Coronary artery (tissue), 2 donors: ENCODE results near the gene ARF1.

Source experiments
- DNase-seq: peaks from one replicate; pipeline ENCODE4 v3.0.0-alpha.2; 2017; ENCODE audit warnings: low spot score
- H3K27ac ChIP-seq, 2 donors: fragments of 200-600 bp; sonication (generic); one replicate each; pipeline ENCODE4 v1.5.1; 2016 to 2019
- H3K4me3 ChIP-seq: fragments of 200-600 bp; sonication (generic); 2 replicates; pipeline ENCODE4 v1.5.1; 2016; ENCODE audit warnings: mild to moderate bottlenecking, moderate library complexity
- CTCF ChIP-seq: fragments of 200-600 bp; sonication (generic); IDR thresholded peaks from one replicate; pipeline ENCODE4 v1.5.1; 2019; ENCODE audit warnings: antibody characterized with exemption

ARF1 gene

GRCh38 chr1:228084325-228084724, 1.8 kb downstream of the ARF1 start:
- no peak for TF ChIP-seq CTCF
- no peak for DNase-seq
- Histone ChIP-seq H3K4me3 (peak overlapping the region; percentile 85), H3K27ac (peak overlapping the region; percentile 97 to 99)

GRCh38 chr1:228084797-228085196, 2.3 kb downstream of the ARF1 start:
- no peak for DNase-seq
- no peak for TF ChIP-seq CTCF
- Histone ChIP-seq H3K4me3 (peak overlapping the region; percentile 85), H3K27ac (peak overlapping the region; percentile 97 to 99)

- DNase-seq = no peak
- no peak for TF ChIP-seq CTCF
- Histone ChIP-seq H3K27ac (peak overlapping the region; percentile 97 to 99), H3K4me3 (peak overlapping the region; percentile 85)
Observed at GRCh38 chr1:228085287-228085951, 2.9 kb downstream of the ARF1 start.

- peak overlapping the region; percentile 59 for H3K4me3 ChIP-seq
- TF ChIP-seq CTCF = no peak
- H3K27ac ChIP-seq = peak overlapping the region; percentile 21 to 72
- DNase-seq = no peak
Observed at GRCh38 chr1:228087771-228088251, 5.3 kb downstream of the ARF1 start.

- DNase-seq = no peak
- TF ChIP-seq CTCF = no peak
- peak overlapping the region; percentile 59 for H3K4me3 ChIP-seq
- H3K27ac ChIP-seq = peak overlapping the region; percentile 21 to 72
Observed at GRCh38 chr1:228088586-228089498, 6.3 kb downstream of the ARF1 start.

GRCh38 chr1:228089519-228090380, 7.2 kb downstream of the ARF1 start:
- no peak overlapping the region for H3K27ac ChIP-seq
- peak; percentile 70 for DNase-seq
- peak overlapping the region; percentile 1 for H3K4me3 ChIP-seq
- TF ChIP-seq CTCF = no peak
